Measurements from ENCODE around the gene POLR2M.

DNA sequence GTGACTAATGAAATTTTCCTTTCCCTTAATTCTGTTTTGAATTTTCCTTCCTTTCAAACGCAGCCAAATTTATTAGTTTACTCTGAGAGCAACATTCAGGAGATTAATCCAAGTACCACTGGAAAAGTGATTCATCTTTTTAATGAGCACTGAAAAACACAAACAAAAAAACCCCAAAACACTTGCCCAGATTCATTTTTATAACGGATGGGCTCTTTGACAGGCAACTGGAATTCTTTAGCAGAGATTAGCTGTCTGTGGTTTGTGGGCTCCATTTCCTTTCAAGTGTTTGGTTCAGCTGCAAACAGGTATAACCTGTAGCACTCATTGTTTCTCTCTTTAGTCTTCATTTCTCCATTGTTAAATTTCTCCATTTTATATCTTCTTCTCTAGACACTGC lies 3.1 kb upstream of the POLR2M start:
- no peak for TF ChIP-seq POLR2A (IDR thresholded peaks at IDR 0.05)
- no peak for TF ChIP-seq CTCF (IDR thresholded peaks at IDR 0.05 in 4 of 5, conservative IDR thresholded peaks at IDR 0.05 in 1 of 5)
